Endodermal cell (in vitro differentiated cells): Measurements from ENCODE around the gene TYRO3. TPM values are rescaled to one million over a fixed set of nuclear protein-coding genes. Genes with fewer than 3 reads are reported as not detected.

Experiments used
- DNase-seq: peaks from one replicate; pipeline ENCODE4 v3.0.0-alpha.2; 2017
- H3K27ac ChIP-seq: 2 replicates; pipeline ENCODE4 v1.5.1; 2013; ENCODE audit warnings: mild to moderate bottlenecking, low read depth, low read length, moderate library complexity
- H3K27me3 ChIP-seq: 2 replicates; pipeline ENCODE4 v1.6.1; 2013; ENCODE audit warnings: mild to moderate bottlenecking, low read length, moderate library complexity; ENCODE audit not compliant: insufficient read depth, control insufficient read depth, poor library complexity, severe bottlenecking
- H3K36me3 ChIP-seq: 2 replicates; pipeline ENCODE4 v1.7.0; 2013; ENCODE audit warnings: mild to moderate bottlenecking, low read length, moderate library complexity; ENCODE audit not compliant: control insufficient read depth, insufficient read depth
- H3K4me1 ChIP-seq: one replicate; pipeline ENCODE4 v1.7.0; 2013; ENCODE audit warnings: low read length; ENCODE audit not compliant: control insufficient read depth, insufficient read depth
- H3K4me3 ChIP-seq: 2 replicates; pipeline ENCODE4 v1.5.1; 2013; ENCODE audit warnings: mild to moderate bottlenecking, low read length, moderate library complexity
- H3K9ac ChIP-seq: 2 replicates; pipeline ENCODE4 v1.6.1; 2013; ENCODE audit warnings: mild to moderate bottlenecking, low read length, moderate library complexity; ENCODE audit not compliant: poor library complexity, severe bottlenecking; ENCODE audit errors: extremely low read depth
- H3K9me3 ChIP-seq: 2 replicates; pipeline ENCODE4 v1.6.1; 2013; ENCODE audit warnings: mild to moderate bottlenecking, low read length, moderate library complexity; ENCODE audit not compliant: control insufficient read depth
- H3K27ac Mint-ChIP-seq: 2 replicates; pipeline ENCODE4 v1.8.0; 2020; ENCODE audit warnings: mixed read lengths
- H3K27me3 Mint-ChIP-seq: 2 replicates; pipeline ENCODE4 v1.8.0; 2021; ENCODE audit warnings: mild to moderate bottlenecking, mixed read lengths; ENCODE audit not compliant: insufficient read depth
- H3K36me3 Mint-ChIP-seq: 2 replicates; pipeline ENCODE4 v1.8.0; 2020; ENCODE audit warnings: low read depth, mixed read lengths
- H3K4me1 Mint-ChIP-seq: 2 replicates; pipeline ENCODE4 v1.8.0; 2020; ENCODE audit warnings: mixed read lengths
- H3K4me3 Mint-ChIP-seq: 2 replicates; pipeline ENCODE4 v1.8.0; 2020; ENCODE audit warnings: mild to moderate bottlenecking, moderate library complexity, mixed read lengths
- H3K9me3 Mint-ChIP-seq: 2 replicates; pipeline ENCODE4 v1.8.0; 2020; ENCODE audit warnings: mild to moderate bottlenecking, mixed read lengths
- WGBS, 2 experiments: methylation state at CpG; one replicate each; pipeline versions ENCODE4 v1.1.5 to v1.1.7; 2013; ENCODE audit warnings: missing lambda C conversion rate in 2 of 2, mixed read lengths in 1 of 2; ENCODE audit not compliant: insufficient coverage in 1 of 2, insufficient read length in 1 of 2; 5-methylcytosine and 5-hydroxymethylcytosine counted together
- total RNA-seq, 2 donors: library from RNA; stranded (reverse); fragmentation: NEBNext Ultra II Directional in 1 of 2; extraction: Animal tissue kit (Norgen Biotek cat#: 25700) in 1 of 2; gene quantifications; 2 replicates in 1 of 2; 3 replicates in 1 of 2; pipeline ENCODE4 v1.2.1, GENCODE V29; 2021
- TF ChIP-seq, protein P1 (sequence below): fragments of 200-600 bp; sonication (generic); conservative IDR thresholded peaks from 2 replicates; pipeline ENCODE4 v1.5.0; 2021; ENCODE audit warnings: antibody characterized with exemption, mild to moderate bottlenecking

TYRO3 gene
- total RNA-seq, 2 donors from 2014 or later = 293 to 311 TPM

DNA sequence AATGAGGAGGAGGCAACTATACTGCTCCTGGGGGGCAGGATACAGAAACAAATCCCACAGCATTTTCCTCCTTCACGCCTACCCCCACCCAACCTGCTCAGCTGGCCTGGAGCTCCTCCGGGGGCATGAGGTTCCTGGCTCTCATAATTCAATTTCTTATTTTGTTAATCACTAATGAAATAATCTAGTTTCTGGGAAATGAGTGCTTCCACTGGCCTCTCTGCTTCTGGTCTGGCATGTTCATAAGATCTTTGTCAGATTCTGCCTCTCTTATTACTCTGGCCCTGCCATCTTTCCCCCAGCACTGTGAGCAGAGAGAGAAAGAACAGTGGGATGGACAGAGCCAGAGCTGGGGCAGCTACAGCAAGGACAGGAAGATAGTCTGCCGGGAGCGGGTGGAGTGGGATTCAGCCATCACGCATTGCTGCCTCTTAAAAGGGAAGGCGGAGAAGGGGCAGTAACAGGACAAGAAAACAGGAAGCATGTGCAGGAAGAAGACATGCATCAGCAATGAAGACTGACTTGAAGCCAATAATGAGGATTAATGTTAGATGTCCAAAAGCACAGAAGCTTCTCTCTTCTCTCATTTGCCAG, 28.6 kb upstream of the TYRO3 start:
- no peak overlapping the region for H3K27ac Mint-ChIP-seq
- H3K36me3 Mint-ChIP-seq = peaks cover 62% of the 10 kb centered on the region
- no peaks in the 10 kb centered on the region for H3K27me3 Mint-ChIP-seq
- 94 to 98% methylated on average over 4 to 6 of the region's 6 CpGs for WGBS, 2 experiments
- H3K4me1 Mint-ChIP-seq = no peaks in the 10 kb centered on the region
- no peak overlapping the region for H3K4me3 Mint-ChIP-seq
- no peak overlapping the region for H3K4me3 ChIP-seq
- no peaks in the 10 kb centered on the region for H3K9me3 ChIP-seq
- peaks cover 64% of the 10 kb centered on the region for H3K36me3 ChIP-seq
- TF ChIP-seq, protein P1, sequence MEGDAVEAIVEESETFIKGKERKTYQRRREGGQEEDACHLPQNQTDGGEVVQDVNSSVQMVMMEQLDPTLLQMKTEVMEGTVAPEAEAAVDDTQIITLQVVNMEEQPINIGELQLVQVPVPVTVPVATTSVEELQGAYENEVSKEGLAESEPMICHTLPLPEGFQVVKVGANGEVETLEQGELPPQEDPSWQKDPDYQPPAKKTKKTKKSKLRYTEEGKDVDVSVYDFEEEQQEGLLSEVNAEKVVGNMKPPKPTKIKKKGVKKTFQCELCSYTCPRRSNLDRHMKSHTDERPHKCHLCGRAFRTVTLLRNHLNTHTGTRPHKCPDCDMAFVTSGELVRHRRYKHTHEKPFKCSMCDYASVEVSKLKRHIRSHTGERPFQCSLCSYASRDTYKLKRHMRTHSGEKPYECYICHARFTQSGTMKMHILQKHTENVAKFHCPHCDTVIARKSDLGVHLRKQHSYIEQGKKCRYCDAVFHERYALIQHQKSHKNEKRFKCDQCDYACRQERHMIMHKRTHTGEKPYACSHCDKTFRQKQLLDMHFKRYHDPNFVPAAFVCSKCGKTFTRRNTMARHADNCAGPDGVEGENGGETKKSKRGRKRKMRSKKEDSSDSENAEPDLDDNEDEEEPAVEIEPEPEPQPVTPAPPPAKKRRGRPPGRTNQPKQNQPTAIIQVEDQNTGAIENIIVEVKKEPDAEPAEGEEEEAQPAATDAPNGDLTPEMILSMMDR = no peak
- H3K27ac ChIP-seq = no peak overlapping the region
- H3K27me3 ChIP-seq = no peaks in the 10 kb centered on the region
- DNase-seq = no peak
- no peaks in the 10 kb centered on the region for H3K9me3 Mint-ChIP-seq
- H3K4me1 ChIP-seq = no peaks in the 10 kb centered on the region
- no peak overlapping the region for H3K9ac ChIP-seq

DNA sequence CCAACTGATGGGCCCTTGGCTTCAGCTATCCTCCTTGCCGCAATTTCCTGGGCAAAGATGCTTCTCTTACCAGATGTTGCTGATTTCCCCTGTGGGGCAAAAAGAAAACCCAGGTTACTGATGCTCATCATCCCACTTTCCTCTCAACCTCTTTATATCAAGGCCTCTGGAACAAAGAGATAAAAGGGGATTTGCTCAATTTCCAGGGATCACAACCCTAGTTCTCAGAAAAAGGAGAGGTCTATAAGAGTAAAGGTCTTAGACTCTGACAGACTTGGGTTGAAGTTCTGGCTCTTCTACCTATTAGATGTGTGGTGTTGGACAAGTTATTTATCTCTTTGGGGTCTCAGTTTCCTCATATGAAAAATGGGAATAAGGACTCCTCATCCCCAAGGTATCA, 23.5 kb upstream of the TYRO3 start:
- Mint-ChIP-seq H3K9me3 (no peaks in the 10 kb centered on the region), H3K4me1 (no peaks in the 10 kb centered on the region), H3K36me3 (peaks cover 44% of the 10 kb centered on the region), H3K27ac (no peak overlapping the region), H3K4me3 (no peak overlapping the region), H3K27me3 (no peaks in the 10 kb centered on the region)
- no peaks in the 10 kb centered on the region for H3K9me3 ChIP-seq
- H3K4me1 ChIP-seq = no peaks in the 10 kb centered on the region
- peaks cover 49% of the 10 kb centered on the region for H3K36me3 ChIP-seq
- H3K4me3 ChIP-seq = no peak overlapping the region
- H3K27me3 ChIP-seq = no peaks in the 10 kb centered on the region
- H3K9ac ChIP-seq = no peak overlapping the region
- H3K27ac ChIP-seq = no peak overlapping the region
- TF ChIP-seq, protein P1 = no peak
- WGBS, 2 experiments = 100% methylated on average over 1 of the region's 1 CpG
- no peak for DNase-seq

DNA sequence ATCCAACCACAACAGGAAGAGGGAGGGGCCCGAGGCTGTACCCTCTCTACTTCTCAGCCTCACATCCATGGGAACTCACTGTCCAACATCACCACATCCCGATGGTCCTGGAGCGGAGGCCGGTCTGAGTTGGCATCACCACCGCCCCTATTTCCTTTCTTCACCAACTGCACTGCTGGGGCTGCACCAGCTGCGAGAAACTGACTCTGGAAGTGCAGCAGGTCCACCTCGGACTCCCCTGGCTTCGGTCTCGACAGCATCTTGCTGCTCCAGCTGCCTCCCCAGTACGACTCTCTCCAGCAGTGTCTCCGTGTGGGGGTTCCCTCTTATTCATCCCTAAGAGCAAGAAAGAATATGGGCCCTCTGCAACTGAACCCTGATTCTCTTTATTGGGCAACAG, 22.1 kb upstream of the TYRO3 start:
- Mint-ChIP-seq H3K4me3 (no peak overlapping the region), H3K4me1 (no peaks in the 10 kb centered on the region), H3K36me3 (peaks cover 39% of the 10 kb centered on the region), H3K27me3 (no peaks in the 10 kb centered on the region), H3K27ac (no peak overlapping the region), H3K9me3 (no peaks in the 10 kb centered on the region)
- TF ChIP-seq, protein P1 = no peak
- no peaks in the 10 kb centered on the region for H3K9me3 ChIP-seq
- no peak overlapping the region for H3K4me3 ChIP-seq
- DNase-seq = no peak
- no peaks in the 10 kb centered on the region for H3K27me3 ChIP-seq
- H3K4me1 ChIP-seq = no peaks in the 10 kb centered on the region
- H3K9ac ChIP-seq = no peak overlapping the region
- WGBS, 2 experiments = 95 to 96% methylated on average over 8 to 11 of the region's 11 CpGs
- H3K36me3 ChIP-seq = peaks cover 42% of the 10 kb centered on the region
- no peak overlapping the region for H3K27ac ChIP-seq
